Stimulated activated CD4-positive, alpha-beta T cell treated with anti-CD3 and anti-CD28 coated beads, Interleukin-15, amount 100 ng/mL, for 48 hours (primary cell): ENCODE measurements around the gene CYSRT1.
A peak's percentile ranks its signal among the peaks of the same experiment; 100 is the strongest.
"Not testable (repeated sequence)": the region's sequence is repeated elsewhere in the genome, so short reads cannot be mapped to it uniquely, and the experiment has no call there.

Experiments
- DNase-seq, 2 donors: peaks; one replicate each; pipeline ENCODE4 v3.0.0-alpha.2; 2020; ENCODE audit warnings: low read depth in 2 of 2

Gene CYSRT1

DNA sequence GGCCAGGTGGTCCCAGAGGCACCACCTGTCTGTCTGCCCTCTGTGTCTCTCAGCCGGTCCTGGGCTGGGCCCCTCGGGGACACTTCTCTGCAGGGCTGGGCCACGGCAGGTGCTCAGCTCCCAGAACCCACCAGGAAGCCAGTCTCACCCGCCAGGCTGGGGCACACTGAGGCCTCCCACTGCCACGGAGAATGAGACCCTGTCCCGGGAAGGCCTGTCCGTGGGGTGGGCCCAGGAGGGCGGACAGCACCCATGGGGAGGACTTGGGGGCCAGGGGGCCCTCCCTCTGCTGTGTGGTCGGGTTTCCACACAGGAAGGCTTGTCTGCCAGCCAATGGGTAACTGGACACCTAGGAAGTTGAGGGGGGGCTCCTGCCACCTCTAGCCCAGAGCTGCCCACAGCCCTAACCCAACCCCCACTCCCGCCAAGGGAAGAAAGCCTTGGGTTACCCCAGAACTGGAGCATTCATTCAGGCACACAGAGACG is 12.0 kb downstream of the CYSRT1 start:
- no peak for DNase-seq

DNA sequence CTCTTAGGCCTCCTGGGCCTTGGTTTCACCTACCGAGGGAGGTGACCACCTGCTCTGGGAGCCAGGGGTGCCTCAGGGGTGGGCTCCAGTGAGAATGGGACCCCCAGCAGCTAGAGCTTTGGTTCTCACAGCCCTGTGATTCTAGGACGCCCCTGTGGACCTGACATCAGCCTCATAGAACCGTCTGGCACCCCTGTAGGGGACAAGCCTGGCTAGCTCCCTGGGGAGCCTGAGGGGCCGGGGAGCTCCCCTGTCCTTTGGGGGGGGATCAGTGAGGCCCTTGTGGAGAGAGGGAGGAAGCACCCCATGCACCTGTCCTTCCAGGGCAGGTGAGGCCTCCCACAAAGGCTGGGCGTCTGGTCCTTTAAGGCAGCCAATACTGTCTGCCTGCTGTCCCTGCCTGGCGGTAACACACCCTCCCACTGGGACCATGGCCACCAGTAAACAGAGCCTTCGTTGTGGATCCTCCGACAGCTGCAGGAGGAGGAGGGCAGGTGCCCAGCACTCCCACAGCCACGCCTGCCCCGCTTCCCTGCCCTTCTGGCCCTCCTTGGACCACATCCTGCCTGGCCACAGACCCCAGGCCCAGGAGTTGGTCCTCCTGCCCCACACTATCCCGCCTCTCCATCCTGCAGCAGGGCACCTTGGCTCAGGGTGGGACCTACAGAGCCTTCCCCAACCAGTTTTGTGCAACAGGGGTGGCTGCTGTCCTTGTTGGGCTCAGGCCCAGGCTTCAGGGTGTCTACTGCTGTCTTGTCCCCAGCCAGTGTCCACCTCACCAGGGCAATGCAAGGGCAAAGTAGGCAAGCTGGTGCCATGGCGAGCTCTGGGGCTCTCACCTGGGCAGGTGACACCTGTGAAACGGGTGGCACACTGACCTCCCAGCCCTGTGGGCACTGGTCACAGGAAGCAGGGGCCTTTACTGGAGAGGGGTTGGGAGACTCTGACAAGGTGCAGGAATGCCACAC is 13.1 kb downstream of the CYSRT1 start:
- no peak for DNase-seq

GRCh38 chr9:137239541-137240200 is 14.7 kb downstream of the CYSRT1 start:
- DNase-seq: not testable (repeated sequence)

- peak; percentile 50 to 51 for DNase-seq
Observed at GRCh38 chr9:137240318-137240840, 15.4 kb downstream of the CYSRT1 start.

DNA sequence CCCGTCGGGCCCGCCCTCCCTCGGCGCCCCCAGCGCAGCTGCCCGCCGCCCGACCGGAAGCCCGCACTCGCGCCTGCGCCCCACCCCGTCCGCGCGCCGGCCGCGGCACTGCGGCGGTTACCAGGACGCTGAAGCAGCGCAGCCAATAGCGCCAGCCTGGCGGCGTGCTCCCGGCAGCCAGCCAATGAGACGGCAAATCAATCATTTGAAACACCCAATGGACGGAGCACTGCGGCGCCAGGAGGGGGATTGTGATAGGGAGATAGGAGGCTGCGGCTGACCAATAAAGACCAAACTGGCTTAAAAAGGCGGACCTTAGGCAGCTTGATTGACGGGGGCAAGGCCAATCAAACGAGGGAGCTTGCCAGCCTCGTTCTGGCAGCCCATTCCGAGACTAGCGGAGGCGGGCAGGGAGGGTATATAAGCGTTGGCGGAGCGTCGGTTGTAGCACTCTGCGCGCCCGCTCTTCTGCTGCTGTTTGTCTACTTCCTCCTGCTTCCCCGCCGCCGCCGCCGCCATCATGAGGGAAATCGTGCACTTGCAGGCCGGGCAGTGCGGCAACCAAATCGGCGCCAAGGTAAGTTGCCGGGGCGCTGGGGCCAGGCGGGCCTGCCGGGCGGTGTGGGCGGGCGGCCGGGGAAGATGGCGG is 16.0 kb downstream of the CYSRT1 start, which contains the start of gene TUBB4B:
Gene TUBB4B, plus strand, starts transcription at position 447 of the 649 bp plus-strand sequence. Its CDS starts 74 bp downstream, at position 521.
- peak; percentile 96 to 99 for DNase-seq

- peak; percentile 43 to 56 for DNase-seq
Observed at GRCh38 chr9:137241490-137242268, 16.7 kb downstream of the CYSRT1 start.

DNA sequence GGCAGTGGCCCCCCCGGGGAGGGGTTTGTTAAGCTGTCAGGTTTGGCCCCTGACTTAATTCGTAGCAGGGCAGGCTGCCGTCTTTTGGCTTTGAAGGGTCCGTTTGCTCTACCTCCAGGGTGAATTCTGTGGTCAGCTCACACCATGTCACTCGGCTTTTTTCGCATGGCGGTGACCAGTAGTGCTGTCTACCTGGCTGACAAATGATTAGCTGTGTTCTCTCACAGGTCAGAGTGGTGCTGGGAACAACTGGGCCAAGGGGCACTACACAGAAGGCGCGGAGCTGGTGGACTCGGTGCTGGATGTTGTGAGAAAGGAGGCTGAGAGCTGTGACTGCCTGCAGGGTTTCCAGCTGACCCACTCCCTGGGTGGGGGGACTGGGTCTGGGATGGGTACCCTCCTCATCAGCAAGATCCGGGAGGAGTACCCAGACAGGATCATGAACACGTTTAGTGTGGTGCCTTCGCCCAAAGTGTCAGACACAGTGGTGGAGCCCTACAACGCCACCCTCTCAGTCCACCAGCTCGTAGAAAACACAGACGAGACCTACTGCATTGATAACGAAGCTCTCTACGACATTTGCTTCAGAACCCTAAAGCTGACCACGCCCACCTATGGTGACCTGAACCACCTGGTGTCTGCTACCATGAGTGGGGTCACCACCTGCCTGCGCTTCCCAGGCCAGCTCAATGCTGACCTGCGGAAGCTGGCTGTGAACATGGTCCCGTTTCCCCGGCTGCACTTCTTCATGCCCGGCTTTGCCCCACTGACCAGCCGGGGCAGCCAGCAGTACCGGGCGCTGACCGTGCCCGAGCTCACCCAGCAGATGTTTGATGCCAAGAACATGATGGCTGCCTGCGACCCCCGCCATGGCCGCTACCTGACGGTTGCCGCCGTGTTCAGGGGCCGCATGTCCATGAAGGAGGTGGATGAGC is 17.6 kb downstream of the CYSRT1 start:
- DNase-seq: no peak

- DNase-seq: not testable (repeated sequence)
Observed at GRCh38 chr9:137243266-137243625, 18.3 kb downstream of the CYSRT1 start.

- no peak for DNase-seq
Observed at GRCh38 chr9:137243626-137244485, 18.9 kb downstream of the CYSRT1 start.

GRCh38 chr9:137244486-137245449 is 19.8 kb downstream of the CYSRT1 start:
- no peak for DNase-seq

GRCh38 chr9:137245450-137246421 is 20.8 kb downstream of the CYSRT1 start:
- no peak for DNase-seq

DNA sequence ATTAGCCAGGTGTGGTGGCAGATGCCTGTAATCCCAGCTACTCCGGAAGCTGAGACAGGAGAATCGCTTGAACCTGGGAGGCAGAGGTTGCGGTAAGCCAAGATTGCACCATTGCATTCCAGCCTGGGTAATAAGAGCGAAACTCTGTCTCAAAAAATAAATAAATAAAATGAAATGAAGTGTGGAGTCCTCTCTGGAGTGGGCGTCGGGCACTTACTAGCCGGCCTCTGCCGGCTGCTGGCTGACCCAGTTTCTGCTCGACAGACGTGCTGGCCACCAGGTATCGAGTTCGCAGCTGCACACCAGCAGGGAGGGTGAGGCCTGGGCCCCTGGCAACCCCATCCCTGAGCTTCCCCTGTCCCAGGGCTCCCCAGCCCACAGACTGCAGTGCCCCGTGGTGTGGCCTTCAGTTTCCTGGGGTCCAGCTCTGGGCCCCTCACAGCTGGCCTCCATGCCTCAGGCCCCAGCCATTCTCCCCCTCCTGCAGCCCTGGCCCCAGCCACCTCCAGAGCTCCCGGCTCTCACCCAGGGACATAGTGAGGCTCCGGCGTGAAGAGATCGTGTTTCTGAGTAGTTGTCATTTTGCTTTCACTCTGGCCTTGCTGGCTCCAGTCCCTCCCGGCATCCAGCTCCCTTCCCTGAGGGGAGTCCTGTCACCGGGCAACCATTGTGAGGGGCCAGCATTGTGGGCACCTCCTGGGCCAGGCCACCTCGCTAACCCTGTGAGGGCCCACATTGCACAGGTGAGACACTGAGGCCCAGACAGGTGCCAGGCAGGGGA is 22.4 kb downstream of the CYSRT1 start:
- no peak for DNase-seq

GRCh38 chr9:137247916-137248175 is 22.9 kb downstream of the CYSRT1 start:
- DNase-seq: no peak

GRCh38 chr9:137250329-137251193 is 25.6 kb downstream of the CYSRT1 start:
- DNase-seq: no peak

- no peak for DNase-seq
Observed at GRCh38 chr9:137251194-137251461, 26.2 kb downstream of the CYSRT1 start, which contains the start of gene STPG3. STPG3 (plus strand) TSS chr9:137251286; CDS start chr9:137251287, 1 bp downstream.
